Left colon (tissue), 2 donors: ENCODE data around the gene POU2F3. TPM values are rescaled to one million over a fixed set of nuclear protein-coding genes. Genes with fewer than 3 reads are reported as not detected.

Experiments
- ATAC-seq: fragments of 200-7000 bp; cut with Tn5 transposase; one replicate; pipeline ENCODE4 v1.9.1; 2020; ENCODE audit warnings: mild to moderate bottlenecking, moderate library complexity
- DNase-seq, 2 donors: peaks; one replicate each; pipeline ENCODE4 v3.0.0-alpha.2; 2020
- intact Hi-C, 2 donors: fragments of 100-400 bp; cut with DNase I in 1 of 2; cut with micrococcal nuclease in 1 of 2; formaldehyde crosslinking; loops; one replicate each; pipeline versions ENCODE4 v1.11.2 to v1.14.0; 2022; cut with DNase I, micrococcal nuclease
- total RNA-seq, 2 donors: library from RNA; stranded (reverse); fragmentation: NEBNext Ultra II Directional; extraction: Animal tissue kit (Norgen Biotek cat#: 25700); gene quantifications; one replicate each; pipeline ENCODE4 v1.2.1, GENCODE V29; 2021
- donor health status: DM: no; HTN: no; CAD: no.
- donor health status: DM: yes; HTN: yes; CAD: no.

The POU2F3 gene
- total RNA-seq, 2 donors from 2014 or later, result 1.9 to 2.0 TPM

- no peak for DNase-seq
- intact Hi-C loops, result loop anchor here in 1 of 2 donors (10.0 kb wide), 1 partner anchor 52 kb away; no protein-coding TSS in a partner anchor
- no peak for ATAC-seq
Observed at GRCh38 chr11:120342678-120343077, 102.7 kb downstream of the POU2F3 start.

- ATAC-seq, result no peak
- intact Hi-C loops, result loop anchor here in 1 of 2 donors (10.0 kb wide), 1 partner anchor 51 kb away; no protein-coding TSS in a partner anchor
- DNase-seq, result no peak
Observed at GRCh38 chr11:120343429-120343828, 103.5 kb downstream of the POU2F3 start.

GRCh38 chr11:120344302-120345004 lies 104.5 kb downstream of the POU2F3 start:
- no peak for ATAC-seq
- DNase-seq, result no peak
- intact Hi-C loops, result loop anchor here in 1 of 2 donors (10.0 kb wide), 1 partner anchor 50 kb away; no protein-coding TSS in a partner anchor

- ATAC-seq, result peak; percentile 27
- DNase-seq, result no peak
- intact Hi-C loops, result loop anchor here in 1 of 2 donors (10.0 kb wide), 1 partner anchor 49 kb away; no protein-coding TSS in a partner anchor
Observed at GRCh38 chr11:120346233-120346632, 106.3 kb downstream of the POU2F3 start.

GRCh38 chr11:120350637-120351036 lies 110.7 kb downstream of the POU2F3 start:
- ATAC-seq (no peak), DNase-seq (no peak)
- intact Hi-C loops, result no loop called here

GRCh38 chr11:120352405-120352804 lies 112.5 kb downstream of the POU2F3 start:
- intact Hi-C loops, result no loop called here
- ATAC-seq (peak; percentile 89), DNase-seq (peak in 1 of 2 donors; percentile 25)

- intact Hi-C loops, result no loop called here
- no peak for ATAC-seq
- no peak for DNase-seq
Observed at GRCh38 chr11:120354068-120354467, 114.1 kb downstream of the POU2F3 start.

- ATAC-seq, result peak; percentile 59
- no peak for DNase-seq
- intact Hi-C loops, result no loop called here
Observed at GRCh38 chr11:120354779-120355178, 114.8 kb downstream of the POU2F3 start.

GRCh38 chr11:120357620-120358019 lies 117.7 kb downstream of the POU2F3 start:
- no peak for DNase-seq
- intact Hi-C loops, result no loop called here
- ATAC-seq, result no peak

GRCh38 chr11:120358729-120359128 lies 118.8 kb downstream of the POU2F3 start:
- intact Hi-C loops, result no loop called here
- ATAC-seq (no peak), DNase-seq (no peak)

- intact Hi-C loops, result no loop called here
- ATAC-seq (no peak), DNase-seq (no peak)
Observed at GRCh38 chr11:120363436-120363835, 123.5 kb downstream of the POU2F3 start.

- no peak for ATAC-seq
- intact Hi-C loops, result no loop called here
Observed at GRCh38 chr11:120365512-120365911, 125.6 kb downstream of the POU2F3 start.

More at GRCh38 chr11:120365512-120365911, 125.6 kb downstream of the POU2F3 start:
- DNase-seq, result no peak

Other genes starting within 250 kb of the POU2F3 start
- 1 to 10 TPM; 6.1 to 8.6 TPM for gene TRIM29, start 102.0 kb upstream of the POU2F3 start, total RNA-seq
- 100 to 1,000 TPM; 180 to 189 TPM for gene OAF, start 29.1 kb upstream of the POU2F3 start, total RNA-seq
- 1 to 10 TPM in 1 of 2 donors, under 1 TPM in 1; 0.49 to 1.1 TPM for gene TLCD5, start 85.2 kb downstream of the POU2F3 start, total RNA-seq
- 100 to 1,000 TPM in 1 of 2 donors, 10 to 100 TPM in 1; 99.1 to 107 TPM for gene ARHGEF12, start 96.3 kb downstream of the POU2F3 start, total RNA-seq